ENCODE results near the gene FSCN2. TPM values are rescaled to one million over a fixed set of nuclear protein-coding genes. Genes with fewer than 3 reads are reported as not detected.

Gene FSCN2
- total and polyA plus RNA-seq, 2 of the 4 experiments (the other 2 are of a cell fraction) = 0.18 to 0.84 TPM

GRCh38 chr17:81552244-81553017 is 24.3 kb downstream of the FSCN2 start, which contains the start of gene FAAP100:
Gene FAAP100 (minus strand): TSS chr17:81552353. CDS start chr17:81552330, 23 bp downstream.
- no TSS peak for BruUV-seq (replicated peaks)
- H3K56ac ChIP-seq (ENCODE audit: extremely low read depth, insufficient read depth, low read length) = peak within 1 kb of the TSS; percentile 54
- DNase-seq = peak; percentile 72
- peak within 1 kb of the TSS; percentile 88 for H2BK5ac ChIP-seq (ENCODE audit: low read depth, low read length, poor library complexity, severe bottlenecking)
- H3K9ac ChIP-seq (ENCODE audit: low read depth, low read length) = peak within 1 kb of the TSS; percentile 98
- peak within 1 kb of the TSS; percentile 94 for H3K27ac ChIP-seq (ENCODE audit: insufficient read depth, low read length)
- TF ChIP-seq RAD21 (IDR thresholded peaks at IDR 0.05; ENCODE audit: low read length) (peak; percentile 21), SMC3 (IDR thresholded peaks at IDR 0.05; ENCODE audit: low read depth, low read length) (peak; percentile 20; the same call in 1 of the 2 replicates), BHLHE40 (IDR thresholded peaks at IDR 0.05; ENCODE audit: low read depth, low read length) (no peak), MXI1 (IDR thresholded peaks at IDR 0.05; ENCODE audit: borderline replicate concordance, low read depth, low read length) (peak; percentile 92), POLR2A (IDR thresholded peaks at IDR 0.05; ENCODE audit: low read depth, low read length) (0 out of 2 replicates have a peak, but pooled peaks have one; percentile 65), MAZ (IDR thresholded peaks at IDR 0.05; ENCODE audit: borderline replicate concordance, low read depth, low read length) (peak; percentile 66; the same call in 1 of the 2 replicates), CHD1 (IDR thresholded peaks at IDR 0.05; ENCODE audit: low read depth, low read length) (no peak)
- peaks cover 22% of the 10 kb centered on the region for H3K4me1 ChIP-seq (ENCODE audit: control insufficient read depth, insufficient read depth, low read length)
- H4K8ac ChIP-seq (ENCODE audit: low read depth in 2 of 2, low read length in 2 of 2) = peak within 1 kb of the TSS; percentile 66 to 96
- peaks cover 49% of the 10 kb centered on the region for H4K20me1 ChIP-seq (ENCODE audit: insufficient read depth, low read length)
- peak within 1 kb of the TSS; percentile 100 for H3K4me3 ChIP-seq (ENCODE audit: insufficient read depth, low read depth, low read length)
- intact Hi-C loops (cut with micrococcal nuclease) (loop anchor here (1.0 kb wide), 1 partner anchor 49 kb away; no protein-coding TSS in a partner anchor), in situ Hi-C loops (cut with MboI; ENCODE audit: low sequenced_read_pairs) (no loop called here), dilution Hi-C loops (cut with HindIII; ENCODE audit: low sequenced_read_pairs, unreplicated experiment) (no loop called here)
- H4K91ac ChIP-seq (ENCODE audit: insufficient read depth, low read depth, low read length) = peak within 1 kb of the TSS; percentile 88
- peak; percentile 74 for ATAC-seq (ENCODE audit: low read depth)
- no peaks in the 10 kb centered on the region for H3K9me3 ChIP-seq (ENCODE audit: control insufficient read depth, insufficient read depth, low read length)
- H3K36me3 ChIP-seq (ENCODE audit: control insufficient read depth, insufficient read depth, low read length) = peaks cover 32% of the 10 kb centered on the region
- H3K79me1 ChIP-seq (ENCODE audit: low read depth in 1 of 2, low read length in 2 of 2) = peaks cover 17 to 74% of the 10 kb centered on the region in 2 experiments
- H2BK120ac ChIP-seq (ENCODE audit: low read depth, low read length) = peak within 1 kb of the TSS; percentile 81
- H3K14ac ChIP-seq (replicated peaks; ENCODE audit: low read depth, low read length) = peak within 1 kb of the TSS; percentile 81
- H2BK20ac ChIP-seq (ENCODE audit: low read depth, low read length) = no peak within 1 kb of the TSS; the same call in 1 of the 2 replicates
- H3K9me1 ChIP-seq (ENCODE audit: insufficient read depth, low read length) = peaks cover 17% of the 10 kb centered on the region
- CTCF ChIA-PET = no interaction called here
- peak within 1 kb of the TSS; percentile 91; the same call in 1 of the 2 replicates for H4K5ac ChIP-seq (ENCODE audit: low read depth, low read length)
- peak within 1 kb of the TSS; percentile 100 for H2AK9ac ChIP-seq (replicated peaks; ENCODE audit: low read depth, low read length, poor library complexity)
- WGBS, 2 experiments (ENCODE audit: extremely low coverage in 2 of 2, insufficient read length in 1 of 2) = 1% methylated on average over 56 of the region's 85 CpGs; no CpG with 5 or more reads in 1 of the 2 experiments
- H3K23ac ChIP-seq (ENCODE audit: low read depth, low read length) = peak within 1 kb of the TSS; percentile 82
- no peaks in the 10 kb centered on the region for H3K27me3 ChIP-seq (ENCODE audit: control insufficient read depth, insufficient read depth, low read length)
- H2AFZ ChIP-seq (replicated peaks; ENCODE audit: low read length, poor library complexity) = peak within 1 kb of the TSS; percentile 96
- H2AK5ac ChIP-seq (ENCODE audit: low read depth, low read length) = peak within 1 kb of the TSS; percentile 67
- H2BK15ac ChIP-seq (ENCODE audit: low read depth, low read length) = no peak within 1 kb of the TSS
- POLR2A ChIA-PET (ENCODE audit: unreplicated experiment) = interaction anchor here (0.6 to 0.7 kb wide), 2 partner anchors 15 to 37 kb away, joined by 3 read pairs; no protein-coding TSS in a partner anchor
- peak within 1 kb of the TSS; percentile 96 for H3K4ac ChIP-seq (ENCODE audit: low read depth, low read length)
- peak within 1 kb of the TSS; percentile 98 for H3K4me2 ChIP-seq (ENCODE audit: low read depth, low read length)
- H3K18ac ChIP-seq (ENCODE audit: low read depth, low read length) = peak within 1 kb of the TSS; percentile 90; the same call in 1 of the 2 replicates

All from IMR-90 (cell line).